Testis (tissue), 2 donors: ENCODE results near the gene SLC10A6.

Experiments used
- POLR2A ChIP-seq: fragments of 450-650 bp; IDR thresholded peaks from one replicate; pipeline ENCODE4 v1.6.1; 2017; ENCODE audit warnings: antibody characterized with exemption, mild to moderate bottlenecking, moderate library complexity
- TF ChIP-seq, protein P1 (sequence below), 3 experiments: fragments of 450-650 bp in 2 of 3; fragments of 200-600 bp in 1 of 3; sonication (generic) in 1 of 3; IDR thresholded peaks; one replicate each; pipeline ENCODE4 v1.5.1; 2016 to 2019; ENCODE audit warnings: antibody characterized with exemption in 3 of 3, mild to moderate bottlenecking in 2 of 3, moderate library complexity in 1 of 3

DNA sequence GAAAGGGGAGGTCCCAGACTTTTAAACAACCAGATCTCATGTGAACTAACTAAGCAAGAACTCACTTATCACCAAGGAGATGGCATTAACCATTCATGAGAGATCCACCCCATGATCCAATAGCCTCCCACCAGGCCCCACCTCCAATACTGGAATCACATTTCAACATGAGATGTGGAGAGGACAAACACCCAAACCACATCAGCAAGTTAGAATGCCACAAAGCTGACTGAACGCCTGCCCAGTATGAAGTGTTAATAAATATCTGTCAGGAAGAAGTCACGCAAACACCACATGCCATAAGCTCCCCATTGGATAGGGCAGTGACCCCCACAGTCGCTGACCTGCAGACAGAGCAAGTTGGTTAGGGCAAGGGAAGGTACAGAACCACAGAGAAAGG lies 14.3 kb downstream of the SLC10A6 start:
- TF ChIP-seq, protein P1, sequence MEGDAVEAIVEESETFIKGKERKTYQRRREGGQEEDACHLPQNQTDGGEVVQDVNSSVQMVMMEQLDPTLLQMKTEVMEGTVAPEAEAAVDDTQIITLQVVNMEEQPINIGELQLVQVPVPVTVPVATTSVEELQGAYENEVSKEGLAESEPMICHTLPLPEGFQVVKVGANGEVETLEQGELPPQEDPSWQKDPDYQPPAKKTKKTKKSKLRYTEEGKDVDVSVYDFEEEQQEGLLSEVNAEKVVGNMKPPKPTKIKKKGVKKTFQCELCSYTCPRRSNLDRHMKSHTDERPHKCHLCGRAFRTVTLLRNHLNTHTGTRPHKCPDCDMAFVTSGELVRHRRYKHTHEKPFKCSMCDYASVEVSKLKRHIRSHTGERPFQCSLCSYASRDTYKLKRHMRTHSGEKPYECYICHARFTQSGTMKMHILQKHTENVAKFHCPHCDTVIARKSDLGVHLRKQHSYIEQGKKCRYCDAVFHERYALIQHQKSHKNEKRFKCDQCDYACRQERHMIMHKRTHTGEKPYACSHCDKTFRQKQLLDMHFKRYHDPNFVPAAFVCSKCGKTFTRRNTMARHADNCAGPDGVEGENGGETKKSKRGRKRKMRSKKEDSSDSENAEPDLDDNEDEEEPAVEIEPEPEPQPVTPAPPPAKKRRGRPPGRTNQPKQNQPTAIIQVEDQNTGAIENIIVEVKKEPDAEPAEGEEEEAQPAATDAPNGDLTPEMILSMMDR (IDR thresholded peaks at IDR 0.05) = no peak
- TF ChIP-seq POLR2A = no peak
